A673 (cell line): ENCODE results near the gene GPR62. TPM values are rescaled to one million over a fixed set of nuclear protein-coding genes. Genes with fewer than 3 reads are reported as not detected.

Experiments used
- BruUV-seq: library from RNA; stranded (reverse); fragments of 400-500 nt; replicated peaks from 2 replicates; lab custom pipeline; 2021; lab: Mats Ljungman, UMichigan
- CTCF ChIA-PET: fragments of 300-600 bp; sonication (Branson Sonifier 250); formaldehyde crosslinking; loops from one replicate; lab custom pipeline; 2022; ENCODE audit warnings: antibody characterized with exemption; lab: Charles Lee
- POLR2A ChIA-PET: fragments of 300-600 bp; sonication (Branson Sonifier 250); formaldehyde crosslinking; loops from one replicate; lab custom pipeline; 2022; ENCODE audit warnings: antibody characterized with exemption; ENCODE audit not compliant: low non-redundant PET; lab: Charles Lee
- DNase-seq: peaks from one replicate; pipeline ENCODE4 v3.0.0-alpha.2; 2015; ENCODE audit warnings: low spot score
- H3K27ac ChIP-seq: fragments of 200-600 bp; sonication (generic); 2 replicates; pipeline ENCODE4 v1.5.1; 2016; ENCODE audit warnings: mixed run types, low read depth, mild to moderate bottlenecking, mixed read lengths, antibody characterized with exemption, low read length; ENCODE audit not compliant: poor library complexity, severe bottlenecking
- H3K27me3 ChIP-seq: fragments of 200-600 bp; sonication (generic); replicated peaks from 2 replicates; pipeline ENCODE4 v1.6.1; 2017; ENCODE audit warnings: mixed run types, low read depth, mild to moderate bottlenecking, mixed read lengths, antibody characterized with exemption, low read length; ENCODE audit not compliant: insufficient read depth, poor library complexity
- H3K36me3 ChIP-seq: fragments of 200-600 bp; sonication (generic); 2 replicates; pipeline ENCODE4 v1.6.1; 2016; ENCODE audit warnings: mixed run types, mild to moderate bottlenecking, mixed read lengths, antibody characterized with exemption, low read length; ENCODE audit not compliant: insufficient read depth, poor library complexity, severe bottlenecking
- H3K4me1 ChIP-seq: fragments of 200-600 bp; sonication (generic); 2 replicates; pipeline ENCODE4 v1.6.1; 2017; ENCODE audit warnings: mixed run types, mild to moderate bottlenecking, mixed read lengths, antibody characterized with exemption, low read length; ENCODE audit not compliant: insufficient read depth, poor library complexity, severe bottlenecking
- H3K4me3 ChIP-seq: fragments of 200-600 bp; sonication (generic); 2 replicates; pipeline ENCODE4 v1.5.1; 2016; ENCODE audit warnings: low read depth, mixed run types, mild to moderate bottlenecking, mixed read lengths, low read length; ENCODE audit not compliant: poor library complexity, severe bottlenecking
- H3K9me3 ChIP-seq: fragments of 200-600 bp; sonication (generic); 2 replicates; pipeline ENCODE4 v1.6.1; 2016; ENCODE audit warnings: mixed run types, low read depth, mild to moderate bottlenecking, mixed read lengths, antibody characterized with exemption, low read length; ENCODE audit not compliant: poor library complexity, severe bottlenecking
- CTCF ChIP-seq: fragments of 300-800, 200-600 bp; sonication (generic); conservative IDR thresholded peaks from 2 replicates; pipeline ENCODE4 v1.5.1; 2017; ENCODE audit warnings: low read depth, mild to moderate bottlenecking, antibody characterized with exemption, low read length, moderate library complexity, mixed read lengths
- EZH2 ChIP-seq: fragments of 200-600 bp; sonication (generic); IDR thresholded peaks from 2 replicates; pipeline ENCODE4 v1.6.1; 2017; ENCODE audit warnings: borderline replicate concordance, low read depth, mild to moderate bottlenecking, mixed read lengths, antibody characterized with exemption, low read length; ENCODE audit not compliant: poor library complexity, severe bottlenecking
- intact Hi-C: fragments of 100-400 bp; cut with micrococcal nuclease; formaldehyde crosslinking; loops from one replicate; pipeline ENCODE4 v1.10.0; 2022; ENCODE audit not compliant: unreplicated experiment
- total RNA-seq: library from RNA; stranded (reverse); gene quantifications from 2 replicates; pipeline ENCODE4 v1.2.3, GENCODE V29; 2021

Gene GPR62
- total RNA-seq, 1 experiment from 2014 or later: not detected

DNA sequence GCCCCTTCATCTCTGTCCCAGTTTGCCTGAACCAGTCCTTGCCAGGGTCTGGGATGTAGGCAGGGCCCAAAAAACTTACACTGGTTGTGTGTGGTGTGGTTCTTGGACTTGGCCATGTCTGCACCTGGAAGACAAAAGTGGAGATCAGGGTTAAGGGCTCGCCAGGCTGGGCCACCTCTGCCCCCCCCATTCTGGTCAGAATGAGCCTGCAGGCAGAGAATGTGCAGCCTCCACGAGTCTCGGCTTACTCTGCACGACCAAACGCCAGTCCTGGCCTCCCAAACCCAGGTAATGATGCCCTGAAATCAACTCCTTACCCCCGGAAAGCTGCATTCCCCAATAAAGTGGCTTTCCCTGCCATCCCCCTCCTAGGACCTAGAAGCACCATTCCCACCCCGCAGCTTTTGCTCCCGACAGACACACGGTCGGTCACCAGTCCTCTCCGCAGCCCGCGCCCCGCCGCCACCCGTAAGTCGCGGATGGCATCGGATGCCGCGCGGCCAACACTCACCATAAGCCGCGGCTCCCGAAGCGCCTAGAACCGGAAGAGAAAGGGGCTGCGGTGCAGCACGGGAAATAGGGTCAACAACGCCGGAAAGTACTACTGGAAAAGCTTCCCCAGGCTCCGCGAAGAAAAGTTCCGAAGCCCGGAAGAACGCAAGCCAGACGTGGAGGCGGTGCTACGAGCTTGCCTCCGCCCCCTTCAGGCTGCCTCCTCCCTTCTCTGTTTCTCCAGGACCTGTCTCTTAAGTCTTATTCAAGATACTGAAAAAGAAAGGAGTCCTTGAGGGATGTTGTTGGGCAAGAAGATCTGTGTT lies 40.4 kb downstream of the GPR62 start, which contains the start of gene RPL29:
Gene RPL29, minus strand, starts transcription at position 550 of the 818 bp plus-strand sequence. Its CDS starts 434 bp downstream, at position 116.
- BruUV-seq: TSS peak; percentile 64
- no peaks in the 10 kb centered on the region for H3K9me3 ChIP-seq
- TF ChIP-seq CTCF (no peak), EZH2 (no peak)
- ChIA-PET POLR2A (interaction anchor here (0.6 to 0.7 kb wide), 2 partner anchors 323 to 453 kb away, joined by 3 to 4 read pairs; no protein-coding TSS in a partner anchor), CTCF (interaction anchor here (0.7 kb wide), 1 partner anchor 46 kb away, joined by 3 read pairs; no protein-coding TSS in a partner anchor)
- H3K36me3 ChIP-seq: peaks cover 32% of the 10 kb centered on the region
- peak within 1 kb of the TSS; percentile 93 for H3K4me3 ChIP-seq
- DNase-seq: peak; percentile 90
- H3K4me1 ChIP-seq: peaks cover 8% of the 10 kb centered on the region
- H3K27me3 ChIP-seq: no peaks in the 10 kb centered on the region
- intact Hi-C loops: no loop called here
- H3K27ac ChIP-seq: peak within 1 kb of the TSS; percentile 94

GRCh38 chr3:51997172-51997571 lies 42.0 kb downstream of the GPR62 start:
- no TSS peak for BruUV-seq
- Histone ChIP-seq H3K36me3 (peaks cover 27% of the 10 kb centered on the region), H3K27ac (no peak overlapping the region), H3K9me3 (no peaks in the 10 kb centered on the region), H3K27me3 (no peaks in the 10 kb centered on the region), H3K4me1 (peaks cover 8% of the 10 kb centered on the region), H3K4me3 (no peak overlapping the region)
- no peak for DNase-seq
- intact Hi-C loops: no loop called here
- ChIA-PET POLR2A (no interaction called here), CTCF (no interaction called here)
- TF ChIP-seq CTCF (no peak), EZH2 (no peak)

- TF ChIP-seq EZH2 (no peak), CTCF (no peak)
These were observed 42.9 kb downstream of the GPR62 start for GRCh38 chr3:51997935-51998596.

More at GRCh38 chr3:51997935-51998596, 42.9 kb downstream of the GPR62 start:
- no TSS peak for BruUV-seq
- H3K36me3 ChIP-seq: peaks cover 19% of the 10 kb centered on the region
- POLR2A ChIA-PET: no interaction called here
- no peak overlapping the region for H3K27ac ChIP-seq
- no peaks in the 10 kb centered on the region for H3K9me3 ChIP-seq
- intact Hi-C loops: no loop called here
- DNase-seq: no peak
- no peaks in the 10 kb centered on the region for H3K27me3 ChIP-seq
- H3K4me3 ChIP-seq: no peak overlapping the region
- H3K4me1 ChIP-seq: peaks cover 8% of the 10 kb centered on the region
- CTCF ChIA-PET: no interaction called here
